CD4-positive, alpha-beta T cell (primary cell): ENCODE measurements around the gene MYBL2. TPM values are rescaled to one million over a fixed set of nuclear protein-coding genes. Genes with fewer than 3 reads are reported as not detected.
A peak's percentile ranks its signal among the peaks of the same experiment; 100 is the strongest.

Experiments used
- ATAC-seq: fragments of 200-7000 bp; cut with Tn5 transposase; one replicate; pipeline ENCODE4 v1.10.0; 2022; ENCODE audit warnings: mild to moderate bottlenecking; ENCODE audit not compliant: poor library complexity
- CTCF ChIA-PET: fragments of 350-600 bp; sonication (Branson Sonifier 250); formaldehyde crosslinking; loops from one replicate; lab custom pipeline; 2021; ENCODE audit warnings: antibody characterized with exemption, inconsistent platforms; lab: Charles Lee
- POLR2A ChIA-PET: fragments of 350-600 bp; sonication (Branson Sonifier 250); formaldehyde crosslinking; loops from one replicate; lab custom pipeline; 2021; ENCODE audit warnings: antibody characterized with exemption, inconsistent platforms; lab: Charles Lee
- DNase-seq, 14 experiments: peaks; one replicate each; pipeline ENCODE4 v3.0.0-alpha.2; 2013 to 2020; ENCODE audit warnings: mixed read lengths in 2 of 14
- H3K27ac ChIP-seq, 2 donors: one replicate each; pipeline versions ENCODE4 v1.5.1 to v1.7.0; 2013; ENCODE audit warnings: low read length in 2 of 2, low read depth in 1 of 2, mild to moderate bottlenecking in 1 of 2
- H3K27me3 ChIP-seq, 2 experiments: 1 replicate in 1 of 2; 2 replicates in 1 of 2; pipeline versions ENCODE4 v1.6.1 to v1.7.0; 2013; ENCODE audit warnings: low read length in 2 of 2, control low read depth in 1 of 2, mild to moderate bottlenecking in 1 of 2, moderate library complexity in 1 of 2; ENCODE audit not compliant: insufficient read depth in 2 of 2, control insufficient read depth in 1 of 2
- H3K36me3 ChIP-seq: one replicate; pipeline ENCODE4 v1.6.1; 2013; ENCODE audit warnings: low read length, control low read depth; ENCODE audit not compliant: insufficient read depth
- H3K4me1 ChIP-seq: one replicate; pipeline ENCODE4 v1.6.1; 2013; ENCODE audit warnings: low read length, control low read depth; ENCODE audit not compliant: insufficient read depth
- H3K4me3 ChIP-seq: one replicate; pipeline ENCODE4 v1.5.1; 2013; ENCODE audit warnings: mild to moderate bottlenecking, low read length, moderate library complexity
- H3K9me3 ChIP-seq, 2 experiments: 1 replicate in 1 of 2; 2 replicates in 1 of 2; pipeline versions ENCODE4 v1.6.1 to v1.7.0; 2013; ENCODE audit warnings: low read length in 2 of 2, mild to moderate bottlenecking in 2 of 2, control low read depth in 1 of 2, moderate library complexity in 1 of 2; ENCODE audit not compliant: control insufficient read depth in 1 of 2, insufficient read depth in 1 of 2
- H3K27ac Mint-ChIP-seq: one replicate; pipeline ENCODE4 v1.8.0; 2020; ENCODE audit warnings: mixed read lengths
- H3K27me3 Mint-ChIP-seq: one replicate; pipeline ENCODE4 v1.8.0; 2021; ENCODE audit warnings: mixed read lengths
- H3K36me3 Mint-ChIP-seq: one replicate; pipeline ENCODE4 v1.8.0; 2021; ENCODE audit warnings: low read depth, mixed read lengths
- H3K4me1 Mint-ChIP-seq: one replicate; pipeline ENCODE4 v1.8.0; 2021; ENCODE audit warnings: low read depth, mixed read lengths
- H3K4me3 Mint-ChIP-seq: one replicate; pipeline ENCODE4 v1.8.0; 2020; ENCODE audit warnings: mild to moderate bottlenecking, mixed read lengths
- H3K9me3 Mint-ChIP-seq: one replicate; pipeline ENCODE4 v1.8.0; 2020; ENCODE audit warnings: mixed read lengths
- intact Hi-C, 2 experiments: fragments of 100-400 bp; cut with DNase I in 1 of 2; cut with micrococcal nuclease in 1 of 2; formaldehyde crosslinking; loops; one replicate each; pipeline versions ENCODE4 v1.15.1 to v1.9.0; 2023 to 2025; cut with DNase I, micrococcal nuclease
- total RNA-seq, 174 experiments: library from RNA in 2 of 174; stranded (reverse) in 2 of 174; gene quantifications; one replicate each; pipeline ENCODE4 v1.2.3 and lab custom pipeline; 2021 to 2026
- TF ChIP-seq, protein P1 (sequence below): fragments of 200-600 bp; IDR thresholded peaks from one replicate; pipeline ENCODE4 v1.8.0; 2022; ENCODE audit warnings: antibody characterized with exemption, mild to moderate bottlenecking

The MYBL2 gene
- total RNA-seq, 2 experiments from 2014 or later = 0.56 to 0.69 TPM

DNA sequence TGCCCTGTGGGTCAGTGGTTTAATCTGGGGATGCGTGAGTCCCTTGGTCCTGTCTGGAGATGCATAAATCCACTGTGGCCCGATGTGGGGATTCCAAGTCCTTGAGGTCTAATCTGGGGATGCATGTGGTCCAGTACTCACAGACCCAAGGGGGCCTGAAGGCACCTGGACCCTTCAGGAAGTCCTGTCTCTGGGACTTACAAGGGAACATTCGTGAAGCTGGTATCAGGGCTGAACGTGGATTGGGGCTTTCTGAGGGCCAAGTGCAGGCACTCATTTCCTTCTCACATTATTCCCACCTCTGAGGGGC is 85.1 kb downstream of the MYBL2 start:
- H3K4me3 Mint-ChIP-seq = no peak overlapping the region
- H3K9me3 Mint-ChIP-seq = no peaks in the 10 kb centered on the region
- H3K27ac ChIP-seq = no peak overlapping the region
- DNase-seq (no peak), ATAC-seq (no peak)
- H3K36me3 Mint-ChIP-seq = no peaks in the 10 kb centered on the region
- ChIA-PET POLR2A (no interaction called here), CTCF (interaction anchor here (1.4 kb wide), 1 partner anchor 328 kb away, joined by 3 read pairs; no protein-coding TSS in a partner anchor)
- TF ChIP-seq, protein P1, sequence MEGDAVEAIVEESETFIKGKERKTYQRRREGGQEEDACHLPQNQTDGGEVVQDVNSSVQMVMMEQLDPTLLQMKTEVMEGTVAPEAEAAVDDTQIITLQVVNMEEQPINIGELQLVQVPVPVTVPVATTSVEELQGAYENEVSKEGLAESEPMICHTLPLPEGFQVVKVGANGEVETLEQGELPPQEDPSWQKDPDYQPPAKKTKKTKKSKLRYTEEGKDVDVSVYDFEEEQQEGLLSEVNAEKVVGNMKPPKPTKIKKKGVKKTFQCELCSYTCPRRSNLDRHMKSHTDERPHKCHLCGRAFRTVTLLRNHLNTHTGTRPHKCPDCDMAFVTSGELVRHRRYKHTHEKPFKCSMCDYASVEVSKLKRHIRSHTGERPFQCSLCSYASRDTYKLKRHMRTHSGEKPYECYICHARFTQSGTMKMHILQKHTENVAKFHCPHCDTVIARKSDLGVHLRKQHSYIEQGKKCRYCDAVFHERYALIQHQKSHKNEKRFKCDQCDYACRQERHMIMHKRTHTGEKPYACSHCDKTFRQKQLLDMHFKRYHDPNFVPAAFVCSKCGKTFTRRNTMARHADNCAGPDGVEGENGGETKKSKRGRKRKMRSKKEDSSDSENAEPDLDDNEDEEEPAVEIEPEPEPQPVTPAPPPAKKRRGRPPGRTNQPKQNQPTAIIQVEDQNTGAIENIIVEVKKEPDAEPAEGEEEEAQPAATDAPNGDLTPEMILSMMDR = no peak
- H3K36me3 ChIP-seq = no peaks in the 10 kb centered on the region
- H3K27me3 ChIP-seq = no peaks in the 10 kb centered on the region
- H3K27me3 Mint-ChIP-seq = no peaks in the 10 kb centered on the region
- no peak overlapping the region for H3K27ac Mint-ChIP-seq
- no peak overlapping the region for H3K4me3 ChIP-seq
- H3K9me3 ChIP-seq = no peaks in the 10 kb centered on the region
- intact Hi-C loops = no loop called here
- H3K4me1 ChIP-seq = peaks cover 33% of the 10 kb centered on the region
- H3K4me1 Mint-ChIP-seq = peaks cover 30% of the 10 kb centered on the region

GRCh38 chr20:43752561-43753301 is 85.8 kb downstream of the MYBL2 start:
- H3K4me1 ChIP-seq = peaks cover 33% of the 10 kb centered on the region
- peak in 2 of 14 experiments; percentile 46 to 53 for DNase-seq
- no peak overlapping the region for H3K27ac ChIP-seq
- H3K27me3 Mint-ChIP-seq = no peaks in the 10 kb centered on the region
- POLR2A ChIA-PET = no interaction called here
- H3K4me1 Mint-ChIP-seq = peaks cover 30% of the 10 kb centered on the region
- TF ChIP-seq, protein P1 = no peak
- no peaks in the 10 kb centered on the region for H3K9me3 ChIP-seq
- H3K4me3 ChIP-seq = no peak overlapping the region
- H3K27ac Mint-ChIP-seq = no peak overlapping the region
- H3K36me3 ChIP-seq = no peaks in the 10 kb centered on the region
- H3K27me3 ChIP-seq = no peaks in the 10 kb centered on the region
- no peak for ATAC-seq
- no peaks in the 10 kb centered on the region for H3K9me3 Mint-ChIP-seq
- CTCF ChIA-PET = interaction anchor here (1.4 kb wide), 1 partner anchor 328 kb away, joined by 3 read pairs; no protein-coding TSS in a partner anchor
- H3K4me3 Mint-ChIP-seq = no peak overlapping the region
- intact Hi-C loops = no loop called here
- H3K36me3 Mint-ChIP-seq = no peaks in the 10 kb centered on the region

DNA sequence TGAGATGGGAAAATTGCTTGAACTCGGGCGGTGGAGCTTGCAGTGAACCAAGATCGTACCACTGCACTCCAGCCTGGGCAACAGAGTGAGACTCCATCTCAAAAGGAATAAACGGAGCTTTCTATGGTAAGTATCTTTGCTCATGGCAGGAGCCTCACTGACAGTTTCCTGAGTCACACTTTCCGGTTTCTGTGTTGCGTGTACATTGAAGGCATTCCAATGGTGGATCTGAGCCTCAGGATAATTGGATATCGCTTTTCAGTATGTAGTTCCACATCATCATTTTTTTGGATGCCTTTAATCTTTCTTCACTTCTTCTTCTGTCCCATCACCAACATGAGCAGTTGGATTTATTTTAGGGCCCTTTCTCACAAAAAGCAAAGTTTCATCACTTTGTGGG is 88.5 kb downstream of the MYBL2 start:
- Mint-ChIP-seq H3K27me3 (no peaks in the 10 kb centered on the region), H3K9me3 (no peaks in the 10 kb centered on the region), H3K4me1 (peaks cover 20% of the 10 kb centered on the region), H3K27ac (no peak overlapping the region), H3K36me3 (no peaks in the 10 kb centered on the region), H3K4me3 (no peak overlapping the region)
- no peaks in the 10 kb centered on the region for H3K9me3 ChIP-seq
- no peaks in the 10 kb centered on the region for H3K27me3 ChIP-seq
- DNase-seq (no peak), ATAC-seq (no peak)
- H3K4me1 ChIP-seq = peaks cover 22% of the 10 kb centered on the region
- H3K4me3 ChIP-seq = no peak overlapping the region
- intact Hi-C loops = no loop called here
- H3K27ac ChIP-seq = no peak overlapping the region
- TF ChIP-seq, protein P1 = no peak
- ChIA-PET POLR2A (interaction anchor here (0.6 kb wide), 2 partner anchors 69 to 320 kb away, joined by 3 read pairs; no protein-coding TSS in a partner anchor), CTCF (no interaction called here)
- no peaks in the 10 kb centered on the region for H3K36me3 ChIP-seq
